ENCODE measurements around the gene CLCN6.

The CLCN6 gene

GRCh38 chr1:11768821-11769220 lies 37.2 kb upstream of the CLCN6 start:
- POLR2A ChIA-PET = no interaction called here
- Histone ChIP-seq H3K4me3 (ENCODE audit: low read depth, low read length) (no peak overlapping the region), H3K27ac (ENCODE audit: extremely low read depth, low read depth, low read length) (no peak overlapping the region), H3K4me1 (ENCODE audit: control insufficient read depth, insufficient read depth, low read length) (no peaks in the 10 kb centered on the region), H3K36me3 (ENCODE audit: control insufficient read depth in 2 of 2, insufficient read depth in 1 of 2, low read length in 2 of 2) (no peaks in the 10 kb centered on the region), H3K9me3 (ENCODE audit: control insufficient read depth, insufficient read depth, low read depth, low read length) (no peaks in the 10 kb centered on the region)
- CTCF ChIA-PET = interaction anchor here (1.0 to 1.7 kb wide), 2 partner anchors 11 to 16 kb away, joined by 4 to 7 read pairs; no protein-coding TSS in a partner anchor
- TF ChIP-seq SP2 (tag by site-specific recombination; IDR thresholded peaks at IDR 0.05) = peak; percentile 37; the same call in 1 of the 2 replicates
- TF ChIP-seq ZNF692 (tag by site-specific recombination; IDR thresholded peaks at IDR 0.05) = peak; percentile 71
- TF ChIP-seq PRDM10 (tag by site-specific recombination; IDR thresholded peaks at IDR 0.05) = 0 out of 2 replicates have a peak, but pooled peaks have one; percentile 12
- TF ChIP-seq ZNF843 (tag by site-specific recombination; IDR thresholded peaks at IDR 0.05) = no peak
- peak; percentile 74; the same call in 1 of the 2 replicates for TF ChIP-seq ZFP69B (tag by site-specific recombination; IDR thresholded peaks at IDR 0.05)
- TF ChIP-seq KLF1 (tag by site-specific recombination; IDR thresholded peaks at IDR 0.05) = peak; percentile 36; the same call in 1 of the 2 replicates

- Histone ChIP-seq H3K4me1 (ENCODE audit: control insufficient read depth, insufficient read depth, low read length) (no peaks in the 10 kb centered on the region), H3K9me3 (ENCODE audit: control insufficient read depth, insufficient read depth, low read depth, low read length) (no peaks in the 10 kb centered on the region), H3K27ac (ENCODE audit: extremely low read depth, low read depth, low read length) (no peak overlapping the region), H3K4me3 (ENCODE audit: low read depth, low read length) (no peak overlapping the region), H3K36me3 (ENCODE audit: control insufficient read depth in 2 of 2, insufficient read depth in 1 of 2, low read length in 2 of 2) (no peaks in the 10 kb centered on the region)
- TF ChIP-seq PRDM1 (tag by site-specific recombination; IDR thresholded peaks at IDR 0.05) (no peak), ZNF121 (tag by site-specific recombination; IDR thresholded peaks at IDR 0.05) (peak; percentile 91)
- POLR2A ChIA-PET = no interaction called here
- CTCF ChIA-PET = interaction anchor here (0.7 to 1.7 kb wide), 2 partner anchors 12 to 16 kb away, joined by 4 to 7 read pairs; no protein-coding TSS in a partner anchor
These were observed 36.7 kb upstream of the CLCN6 start for GRCh38 chr1:11769274-11769673.

- H3K9me3 ChIP-seq (ENCODE audit: control insufficient read depth, insufficient read depth, low read depth, low read length) = no peaks in the 10 kb centered on the region
- ChIA-PET CTCF (interaction anchor here (0.6 to 0.7 kb wide), 2 partner anchors 12 to 123 kb away, joined by 4 read pairs; no protein-coding TSS in a partner anchor), POLR2A (no interaction called here)
- H3K36me3 ChIP-seq (ENCODE audit: control insufficient read depth in 2 of 2, insufficient read depth in 1 of 2, low read length in 2 of 2) = no peaks in the 10 kb centered on the region
- H3K4me1 ChIP-seq (ENCODE audit: control insufficient read depth, insufficient read depth, low read length) = no peaks in the 10 kb centered on the region
- no peak for TF ChIP-seq ZNF510 (tag by site-specific recombination; IDR thresholded peaks at IDR 0.05; ENCODE audit: insufficient replicate concordance)
- TF ChIP-seq ZNF558 (tag by site-specific recombination; IDR thresholded peaks at IDR 0.05) = no peak
- TF ChIP-seq ZNF785 (tag by site-specific recombination; IDR thresholded peaks at IDR 0.05) = no peak
- no peak for TF ChIP-seq ZNF664 (tag by site-specific recombination; IDR thresholded peaks at IDR 0.05)
- TF ChIP-seq ZBTB26 (tag by site-specific recombination; optimal IDR thresholded peaks at IDR 0.05) = no peak
- TF ChIP-seq PRDM1 (tag by site-specific recombination; IDR thresholded peaks at IDR 0.05) = no peak
- no peak for TF ChIP-seq BCL11B (tag by site-specific recombination; IDR thresholded peaks at IDR 0.05; ENCODE audit: low read depth)
- TF ChIP-seq GLIS2 (tag by site-specific recombination; IDR thresholded peaks at IDR 0.05) = no peak
- TF ChIP-seq EGR2 (tag by site-specific recombination; IDR thresholded peaks at IDR 0.05; ENCODE audit: low read depth) = no peak
- no peak overlapping the region for H3K4me3 ChIP-seq (ENCODE audit: low read depth, low read length)
- H3K27ac ChIP-seq (ENCODE audit: extremely low read depth, low read depth, low read length) = no peak overlapping the region
These were observed 36.0 kb upstream of the CLCN6 start for GRCh38 chr1:11770011-11770410.

Measured in HEK293 (cell line).